HL-60 (cell line): ENCODE results near the gene NMRAL1.

Experiments used
- CTCF ChIP-seq: IDR thresholded peaks from one replicate; pipeline ENCODE4 v1.5.1; 2011; ENCODE audit warnings: low read length, control low read depth, inconsistent platforms; ENCODE audit not compliant: insufficient read depth
- GABPA ChIP-seq: IDR thresholded peaks from 2 replicates; pipeline ENCODE4 v1.6.1; 2012; ENCODE audit warnings: low read depth
- POLR2AphosphoS5 ChIP-seq: IDR thresholded peaks from 2 replicates; pipeline ENCODE4 v1.6.1; 2012; ENCODE audit warnings: low read depth
- REST ChIP-seq: IDR thresholded peaks from 2 replicates; pipeline ENCODE4 v1.6.1; 2012; ENCODE audit warnings: low read depth; ENCODE audit not compliant: insufficient replicate concordance
- SPI1 ChIP-seq: IDR thresholded peaks from 2 replicates; pipeline ENCODE4 v1.6.1; 2012; ENCODE audit warnings: low read depth, mild to moderate bottlenecking, borderline replicate concordance

- no peak for TF ChIP-seq CTCF
- TF ChIP-seq GABPA, result no peak
- TF ChIP-seq REST, result no peak
- TF ChIP-seq POLR2AphosphoS5, result no peak
- TF ChIP-seq SPI1, result no peak
Observed at GRCh38 chr16:4472880-4473279, 1.5 kb downstream of the NMRAL1 start.
